ENCODE data around the gene ID2. TPM values are rescaled to one million over a fixed set of nuclear protein-coding genes. Genes with fewer than 3 reads are reported as not detected.
"Not testable (repeated sequence)": the region's sequence is repeated elsewhere in the genome, so short reads cannot be mapped to it uniquely, and the experiment has no call there.

Gene ID2
- total RNA-seq, 2 experiments from 2014 or later = 182 to 193 TPM

- ChIA-PET CTCF (no interaction called here), POLR2A (no interaction called here)
- peaks cover 17% of the 10 kb centered on the region for H3K27me3 Mint-ChIP-seq
- no peaks in the 10 kb centered on the region for H3K4me1 Mint-ChIP-seq (ENCODE audit: low read depth)
- DNase-seq = no peak
- H3K4me3 Mint-ChIP-seq = no peak overlapping the region
- peaks cover 5% of the 10 kb centered on the region for H3K9me3 Mint-ChIP-seq
- no peak overlapping the region for H3K27ac Mint-ChIP-seq
- H3K36me3 Mint-ChIP-seq = peaks cover under 1% of the 10 kb centered on the region
- intact Hi-C loops (cut with micrococcal nuclease) = no loop called here
Observed at GRCh38 chr2:8710951-8711350, 29.1 kb downstream of the ID2 start.

GRCh38 chr2:8714283-8714682 lies 32.4 kb downstream of the ID2 start:
- no peak for DNase-seq
- Mint-ChIP-seq H3K4me1 (ENCODE audit: low read depth) (no peaks in the 10 kb centered on the region), H3K27ac (no peak overlapping the region), H3K9me3 (peaks cover 14% of the 10 kb centered on the region), H3K27me3 (peaks cover 20% of the 10 kb centered on the region), H3K4me3 (no peak overlapping the region), H3K36me3 (peaks cover 3% of the 10 kb centered on the region)
- intact Hi-C loops (cut with micrococcal nuclease) = no loop called here
- POLR2A ChIA-PET = no interaction called here
- CTCF ChIA-PET = no interaction called here

- CTCF ChIA-PET = no interaction called here
- Mint-ChIP-seq H3K9me3 (peaks cover 14% of the 10 kb centered on the region), H3K4me1 (ENCODE audit: low read depth) (no peaks in the 10 kb centered on the region), H3K36me3 (peaks cover 3% of the 10 kb centered on the region), H3K27me3 (peaks cover 20% of the 10 kb centered on the region), H3K27ac (no peak overlapping the region), H3K4me3 (no peak overlapping the region)
- POLR2A ChIA-PET = no interaction called here
- DNase-seq = no peak
- intact Hi-C loops (cut with micrococcal nuclease) = no loop called here
Observed at GRCh38 chr2:8714971-8715370, 33.1 kb downstream of the ID2 start.

DNA sequence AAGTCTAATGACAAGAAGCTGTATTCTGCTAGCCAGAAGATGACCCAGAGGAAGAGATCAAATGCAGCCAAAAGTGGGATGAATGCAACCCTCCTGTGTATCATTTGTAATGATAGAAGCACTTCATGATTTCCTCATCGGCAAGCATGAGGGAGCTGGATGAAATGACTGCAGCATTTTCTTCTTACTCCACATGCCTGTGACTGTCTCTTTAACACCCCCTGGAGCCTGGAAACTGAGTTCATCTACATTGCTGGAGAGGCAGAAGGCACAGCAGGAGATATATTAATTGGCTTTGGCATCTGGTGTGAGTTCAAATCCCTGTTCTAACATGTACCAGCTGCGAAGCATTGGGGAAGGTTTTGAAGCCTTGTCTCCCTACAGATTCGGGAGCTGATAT lies 37.7 kb downstream of the ID2 start:
- Mint-ChIP-seq H3K9me3 (peaks cover 14% of the 10 kb centered on the region), H3K27ac (no peak overlapping the region), H3K4me3 (no peak overlapping the region), H3K36me3 (peaks cover 3% of the 10 kb centered on the region), H3K4me1 (ENCODE audit: low read depth) (no peaks in the 10 kb centered on the region), H3K27me3 (peaks cover 7% of the 10 kb centered on the region)
- DNase-seq = no peak
- CTCF ChIA-PET = interaction anchor here (1.1 kb wide), 1 partner anchor 1292 kb away, joined by 3 read pairs; no protein-coding TSS in a partner anchor
- POLR2A ChIA-PET = interaction anchor here (0.6 kb wide), 1 partner anchor 1792 kb away, joined by 3 read pairs; no protein-coding TSS in a partner anchor
- intact Hi-C loops (cut with micrococcal nuclease) = no loop called here

- intact Hi-C loops (cut with micrococcal nuclease) = no loop called here
- Mint-ChIP-seq H3K27ac (no peak overlapping the region), H3K4me1 (ENCODE audit: low read depth) (no peaks in the 10 kb centered on the region), H3K9me3 (peaks cover 12% of the 10 kb centered on the region), H3K4me3 (no peak overlapping the region), H3K27me3 (peaks cover 5% of the 10 kb centered on the region), H3K36me3 (peaks cover 3% of the 10 kb centered on the region)
- DNase-seq = no peak
- CTCF ChIA-PET = no interaction called here
- POLR2A ChIA-PET = no interaction called here
Observed at GRCh38 chr2:8720741-8721140, 38.9 kb downstream of the ID2 start.

DNA sequence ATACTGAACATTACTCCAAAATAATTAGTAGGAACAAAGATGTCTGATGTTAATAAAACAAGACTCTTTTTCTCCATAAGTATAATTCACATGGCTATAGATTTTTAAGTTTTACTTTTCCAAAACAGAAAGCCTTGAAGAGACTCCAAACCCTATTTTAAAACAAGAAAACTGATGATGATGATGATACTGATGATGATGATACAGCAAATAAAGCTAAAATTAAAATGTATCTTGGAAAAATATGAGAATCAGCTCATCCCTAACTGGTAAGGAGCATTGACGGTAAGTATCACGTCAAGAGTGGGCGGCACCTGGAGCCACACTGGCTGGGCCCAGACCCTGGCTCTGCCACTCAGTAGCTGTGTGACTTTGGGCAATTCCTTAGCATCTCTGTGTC lies 39.6 kb downstream of the ID2 start:
- POLR2A ChIA-PET = no interaction called here
- Mint-ChIP-seq H3K4me1 (ENCODE audit: low read depth) (no peaks in the 10 kb centered on the region), H3K9me3 (peaks cover 5% of the 10 kb centered on the region), H3K27me3 (no peaks in the 10 kb centered on the region), H3K4me3 (no peak overlapping the region), H3K36me3 (no peaks in the 10 kb centered on the region), H3K27ac (no peak overlapping the region)
- intact Hi-C loops (cut with micrococcal nuclease) = no loop called here
- CTCF ChIA-PET = no interaction called here
- no peak for DNase-seq

DNA sequence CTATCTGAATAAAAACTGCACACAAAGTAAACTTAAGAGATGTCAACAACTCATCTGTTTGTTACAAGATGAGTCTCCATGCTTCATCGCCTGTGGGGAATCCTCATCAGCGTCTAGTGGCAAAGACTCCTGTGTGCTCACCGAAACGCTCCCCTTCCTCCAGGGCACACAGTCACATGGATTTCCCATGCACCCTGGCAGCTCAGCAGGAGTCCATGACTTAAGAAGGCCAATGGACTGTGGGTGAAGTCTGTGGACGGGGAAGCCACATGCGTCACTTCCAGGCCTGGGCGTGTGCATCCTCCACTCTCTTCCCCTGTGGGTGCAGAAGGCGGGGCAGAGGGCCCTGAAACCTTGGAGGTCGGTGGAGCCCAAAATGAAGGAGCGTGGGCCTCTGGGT lies 41.1 kb downstream of the ID2 start:
- POLR2A ChIA-PET = no interaction called here
- intact Hi-C loops (cut with micrococcal nuclease) = no loop called here
- Mint-ChIP-seq H3K36me3 (peaks cover 2% of the 10 kb centered on the region), H3K27ac (no peak overlapping the region), H3K9me3 (no peaks in the 10 kb centered on the region), H3K4me3 (no peak overlapping the region), H3K4me1 (ENCODE audit: low read depth) (no peaks in the 10 kb centered on the region), H3K27me3 (no peaks in the 10 kb centered on the region)
- CTCF ChIA-PET = no interaction called here
- no peak for DNase-seq

DNA sequence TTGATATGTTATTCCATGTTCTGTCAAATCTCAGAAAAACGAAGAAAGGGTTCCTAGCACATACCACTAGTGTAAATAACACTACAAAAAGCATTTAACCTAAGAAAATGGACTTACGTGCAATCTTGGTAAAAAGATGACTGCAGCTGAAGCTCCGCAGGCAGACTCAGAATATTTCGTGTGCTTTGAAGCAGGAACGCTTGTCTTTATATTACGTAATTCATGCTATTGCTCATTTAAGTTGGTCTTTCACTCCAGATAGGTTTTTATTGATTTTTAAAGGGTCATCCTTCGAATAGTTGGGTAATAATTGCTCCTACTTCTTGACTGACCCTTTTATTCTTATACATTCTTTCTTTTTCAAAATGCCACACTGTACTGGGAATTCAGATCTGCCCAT lies 44.0 kb downstream of the ID2 start:
- H3K27ac Mint-ChIP-seq = no peak overlapping the region
- H3K9me3 Mint-ChIP-seq = no peaks in the 10 kb centered on the region

GRCh38 chr2:8728305-8729015 lies 46.6 kb downstream of the ID2 start:
- Mint-ChIP-seq H3K4me3 (no peak overlapping the region), H3K9me3 (no peaks in the 10 kb centered on the region), H3K36me3 (peaks cover 39% of the 10 kb centered on the region), H3K27me3 (no peaks in the 10 kb centered on the region), H3K27ac (peak overlapping the region; percentile 26), H3K4me1 (ENCODE audit: low read depth) (peaks cover 2% of the 10 kb centered on the region)
- intact Hi-C loops (cut with micrococcal nuclease) = no loop called here
- ChIA-PET POLR2A (no interaction called here), CTCF (no interaction called here)
- no peak for DNase-seq

More for the DNA sequence above, 44.0 kb downstream of the ID2 start:
- Mint-ChIP-seq H3K4me1 (ENCODE audit: low read depth) (peaks cover 2% of the 10 kb centered on the region), H3K27me3 (no peaks in the 10 kb centered on the region), H3K4me3 (no peak overlapping the region), H3K36me3 (peaks cover 19% of the 10 kb centered on the region)
- intact Hi-C loops (cut with micrococcal nuclease) = no loop called here
- DNase-seq = no peak
- ChIA-PET POLR2A (no interaction called here), CTCF (no interaction called here)

DNA sequence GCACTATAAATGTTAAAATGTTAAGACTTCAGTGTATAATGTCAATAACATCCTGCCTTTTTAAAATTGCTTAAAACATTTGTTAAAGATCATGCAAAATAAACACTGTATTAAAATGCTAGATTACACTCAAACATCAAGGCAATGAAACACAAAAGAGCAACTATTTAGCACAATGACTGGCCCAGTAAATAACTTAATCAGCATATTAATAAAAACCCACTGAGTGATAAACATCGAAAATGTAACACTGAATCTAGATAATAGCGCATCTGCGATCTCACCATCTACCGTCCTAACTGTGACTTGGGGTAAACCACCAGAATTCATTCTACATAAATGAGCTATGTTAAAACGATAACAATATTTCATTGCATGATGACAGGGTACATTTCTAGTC lies 47.2 kb downstream of the ID2 start:
- H3K4me1 Mint-ChIP-seq (ENCODE audit: low read depth); H3K4me3 Mint-ChIP-seq; POLR2A ChIA-PET; DNase-seq; H3K27me3 Mint-ChIP-seq; intact Hi-C loops (cut with micrococcal nuclease); H3K27ac Mint-ChIP-seq; H3K9me3 Mint-ChIP-seq; CTCF ChIA-PET: not testable (repeated sequence)
- H3K36me3 Mint-ChIP-seq = peaks cover 44% of the 10 kb centered on the region

GRCh38 chr2:8729939-8730338 lies 48.1 kb downstream of the ID2 start:
- DNase-seq = no peak
- H3K27me3 Mint-ChIP-seq = no peaks in the 10 kb centered on the region
- intact Hi-C loops (cut with micrococcal nuclease) = no loop called here
- ChIA-PET CTCF (no interaction called here), POLR2A (no interaction called here)
- H3K27ac Mint-ChIP-seq = no peak overlapping the region
- no peak overlapping the region for H3K4me3 Mint-ChIP-seq
- H3K36me3 Mint-ChIP-seq = peaks cover 45% of the 10 kb centered on the region
- H3K4me1 Mint-ChIP-seq (ENCODE audit: low read depth) = peaks cover 2% of the 10 kb centered on the region
- no peaks in the 10 kb centered on the region for H3K9me3 Mint-ChIP-seq

- POLR2A ChIA-PET = no interaction called here
- peaks cover 45% of the 10 kb centered on the region for H3K36me3 Mint-ChIP-seq
- no peaks in the 10 kb centered on the region for H3K27me3 Mint-ChIP-seq
- no peak for DNase-seq
- H3K27ac Mint-ChIP-seq = no peak overlapping the region
- peaks cover 2% of the 10 kb centered on the region for H3K4me1 Mint-ChIP-seq (ENCODE audit: low read depth)
- H3K9me3 Mint-ChIP-seq = no peaks in the 10 kb centered on the region
- H3K4me3 Mint-ChIP-seq = no peak overlapping the region
- intact Hi-C loops (cut with micrococcal nuclease) = no loop called here
- CTCF ChIA-PET = no interaction called here
Observed at GRCh38 chr2:8732601-8733000, 50.7 kb downstream of the ID2 start.
